GM15510 (cell line): ENCODE measurements around the gene TOMM22.
A peak's percentile ranks its signal among the peaks of the same experiment; 100 is the strongest.

Experiments
- POLR2A ChIP-seq: IDR thresholded peaks from 3 replicates; pipeline ENCODE4 v1.6.1; 2011; ENCODE audit warnings: borderline replicate concordance; ENCODE audit not compliant: insufficient read length; ENCODE audit errors: extremely low read depth

TOMM22 gene

GRCh38 chr22:38675833-38676232, 5.9 kb upstream of the TOMM22 start:
- no peak for TF ChIP-seq POLR2A

- no peak for TF ChIP-seq POLR2A
Observed at GRCh38 chr22:38684895-38685294, 3.1 kb downstream of the TOMM22 start.

- no peak for TF ChIP-seq POLR2A
Observed at GRCh38 chr22:38685761-38686160, 4.0 kb downstream of the TOMM22 start.

- no peak for TF ChIP-seq POLR2A
Observed at GRCh38 chr22:38689651-38690050, 7.9 kb downstream of the TOMM22 start.

- no peak for TF ChIP-seq POLR2A
Observed at GRCh38 chr22:38694049-38694448, 12.3 kb downstream of the TOMM22 start.

GRCh38 chr22:38694940-38695339, 13.2 kb downstream of the TOMM22 start:
- no peak for TF ChIP-seq POLR2A

- TF ChIP-seq POLR2A = no peak
Observed at GRCh38 chr22:38696606-38697424, 15.1 kb downstream of the TOMM22 start.

GRCh38 chr22:38697425-38698089, 15.8 kb downstream of the TOMM22 start:
- no peak for TF ChIP-seq POLR2A

GRCh38 chr22:38698407-38699094, 16.8 kb downstream of the TOMM22 start:
- TF ChIP-seq POLR2A = no peak

GRCh38 chr22:38699143-38699542, 17.4 kb downstream of the TOMM22 start:
- TF ChIP-seq POLR2A = no peak

- no peak for TF ChIP-seq POLR2A
Observed at GRCh38 chr22:38699784-38700183, 18.0 kb downstream of the TOMM22 start.

GRCh38 chr22:38700270-38700788, 18.6 kb downstream of the TOMM22 start:
- no peak for TF ChIP-seq POLR2A

GRCh38 chr22:38700789-38701628, 19.3 kb downstream of the TOMM22 start, which contains the start of gene JOSD1:
Gene JOSD1, minus strand, starts transcription at chr22:38700943. Its CDS starts 956 bp downstream, at chr22:38699987.
- peak; percentile 90 for TF ChIP-seq POLR2A

GRCh38 chr22:38704654-38705234, 23.0 kb downstream of the TOMM22 start:
- TF ChIP-seq POLR2A = no peak
